ENCODE data around the gene PDE11A. TPM values are rescaled to one million over a fixed set of nuclear protein-coding genes. Genes with fewer than 3 reads are reported as not detected.

The PDE11A gene
- total and polyA plus RNA-seq, 2 of the 8 experiments (the other 6 are each of a cell fraction or from before 2014, with no cell fraction given), result 0.19 to 0.23 TPM

- no peak for TF ChIP-seq SRF (IDR thresholded peaks at IDR 0.05; ENCODE audit: low read depth, low read length)
- TF ChIP-seq EP300 (IDR thresholded peaks at IDR 0.05; ENCODE audit: borderline replicate concordance in 1 of 2, low read depth in 2 of 2, low read length in 2 of 2), result no peak
Measured at GRCh38 chr2:177742851-177743250, 329.7 kb downstream of the PDE11A start (continued).

Data from H1 (cell line).